HepG2 (cell line): Measurements from ENCODE around the gene B4GALT5. TPM values are rescaled to one million over a fixed set of nuclear protein-coding genes. Genes with fewer than 3 reads are reported as not detected.

Experiments
- ATAC-seq: fragments of 200-7000 bp; cut with Tn5 transposase; 3 replicates; pipeline ENCODE4 v1.9.1; 2020; ENCODE audit warnings: mild to moderate bottlenecking, moderate library complexity
- BruUV-seq: library from RNA; stranded (reverse); fragments of 400-500 nt; replicated peaks from 2 replicates; lab custom pipeline; 2021; lab: Mats Ljungman, UMichigan
- CTCF ChIA-PET: fragments of 300-600 bp; formaldehyde crosslinking; extraction: SDS; loops from one replicate; lab custom pipeline; 2021; ENCODE audit warnings: low total read pairs, inconsistent platforms, low intra/inter-chr PET ratio; lab: Yijun Ruan, JAX
- POLR2A ChIA-PET: fragments of 350-600 bp; sonication (Branson Sonifier 250); formaldehyde crosslinking; loops from one replicate; lab custom pipeline; 2020; ENCODE audit warnings: antibody characterized with exemption, inconsistent platforms; lab: Yijun Ruan, JAX
- DNase-seq: peaks from one replicate; pipeline ENCODE4 v3.0.0-alpha.2; 2015; ENCODE audit warnings: low spot score
- FAIRE-seq: peaks from 3 replicates; lab custom pipeline; 2011; peaks lifted over from hg19 to GRCh38; lab: Jason Lieb, UNC
- H2AFZ ChIP-seq: one replicate; pipeline ENCODE4 v1.6.1; 2011; ENCODE audit warnings: low read length, inconsistent platforms
- H3K27ac ChIP-seq: fragments of 300-600 bp; 3 replicates; pipeline ENCODE4 v1.8.0; 2011; ENCODE audit warnings: mixed run types, mild to moderate bottlenecking, mixed read lengths, low read length, inconsistent platforms; ENCODE audit not compliant: insufficient read depth; ENCODE audit errors: extremely low read length
- H3K27me3 ChIP-seq, 2 experiments: fragments of 200-600 bp in 1 of 2; 2 replicates in 1 of 2; 3 replicates in 1 of 2; pipeline versions ENCODE4 v1.6.0 to v1.8.0; 2011; ENCODE audit warnings: low read length in 2 of 2, mild to moderate bottlenecking in 2 of 2, moderate library complexity in 2 of 2, inconsistent platforms in 1 of 2; ENCODE audit not compliant: insufficient read depth in 2 of 2, control insufficient read depth in 1 of 2
- H3K36me3 ChIP-seq, 2 experiments: fragments of 200-600 bp in 1 of 2; replicated peaks in 1 of 2; 2 replicates in 1 of 2; 3 replicates in 1 of 2; pipeline versions ENCODE4 v1.5.1 to v1.8.0; 2011; ENCODE audit warnings: low read length in 2 of 2, inconsistent platforms in 1 of 2; ENCODE audit not compliant: insufficient read depth in 2 of 2, control insufficient read depth in 1 of 2
- H3K4me1 ChIP-seq: 2 replicates; pipeline ENCODE4 v1.5.1; 2012; ENCODE audit warnings: low read length, inconsistent platforms; ENCODE audit not compliant: insufficient read depth
- H3K4me2 ChIP-seq: 2 replicates; pipeline ENCODE4 v1.6.0; 2011; ENCODE audit warnings: low read depth, low read length, inconsistent platforms
- H3K4me3 ChIP-seq, 3 experiments: fragments of 200-600 bp in 1 of 3; sonication (generic), shearing (Covaris generic) in 1 of 3; replicated peaks in 1 of 3; 2 replicates each; pipeline ENCODE4 v1.5.1; 2011 to 2016; ENCODE audit warnings: low read length in 3 of 3, inconsistent platforms in 2 of 3, low read depth in 2 of 3, mild to moderate bottlenecking in 2 of 3, control low read depth in 1 of 3, mixed read lengths in 1 of 3; ENCODE audit not compliant: insufficient read depth in 1 of 3
- H3K79me2 ChIP-seq: one replicate; pipeline ENCODE4 v1.6.1; 2011; ENCODE audit warnings: low read length, inconsistent platforms; ENCODE audit not compliant: insufficient read depth
- H3K9ac ChIP-seq: 2 replicates; pipeline ENCODE4 v1.6.0; 2011; ENCODE audit warnings: mild to moderate bottlenecking, low read depth, low read length, inconsistent platforms; ENCODE audit not compliant: insufficient read depth
- H3K9me3 ChIP-seq: 2 replicates; pipeline ENCODE4 v1.5.1; 2012; ENCODE audit warnings: mild to moderate bottlenecking, low read length
- H4K20me1 ChIP-seq: 2 replicates; pipeline ENCODE4 v1.6.0; 2011; ENCODE audit warnings: inconsistent platforms, mild to moderate bottlenecking, low read length, moderate library complexity; ENCODE audit not compliant: insufficient read depth
- ARID4A ChIP-seq: sonication (generic); formaldehyde crosslinking; IDR thresholded peaks from 2 replicates; pipeline ENCODE4 v1.5.0; 2020; ENCODE audit warnings: mild to moderate bottlenecking, missing genetic modification reagents, borderline replicate concordance
- CBX5 ChIP-seq: sonication (generic); formaldehyde crosslinking; IDR thresholded peaks from 2 replicates; pipeline ENCODE4 v1.4.0; 2020; ENCODE audit warnings: missing genetic modification reagents, borderline replicate concordance
- ERF ChIP-seq: IDR thresholded peaks from 2 replicates; pipeline ENCODE4 v1.6.1; 2018; ENCODE audit warnings: missing biosample characterization, missing genetic modification reagents
- KAT7 ChIP-seq: IDR thresholded peaks from 2 replicates; pipeline ENCODE4 v1.6.1; 2018; ENCODE audit warnings: borderline replicate concordance, missing compliant biosample characterization
- MEF2D ChIP-seq: sonication (generic); formaldehyde crosslinking; IDR thresholded peaks from 2 replicates; pipeline ENCODE4 v1.5.1; 2020; ENCODE audit warnings: mild to moderate bottlenecking, missing genetic modification reagents
- MZF1 ChIP-seq: sonication (generic); formaldehyde crosslinking; IDR thresholded peaks from 2 replicates; pipeline ENCODE4 v1.8.1; 2023; ENCODE audit warnings: mild to moderate bottlenecking, missing genetic modification reagents, borderline replicate concordance
- PRDM15 ChIP-seq: sonication (generic); formaldehyde crosslinking; IDR thresholded peaks from 2 replicates; pipeline ENCODE4 v1.4.0; 2020; ENCODE audit warnings: missing genetic modification reagents
- RBM22 ChIP-seq: fragments of 200-400 bp; formaldehyde crosslinking; optimal IDR thresholded peaks from 2 replicates; pipeline ENCODE3; 2017; ENCODE audit warnings: mild to moderate bottlenecking, low read length, moderate library complexity
- RFX3 ChIP-seq: IDR thresholded peaks from 2 replicates; pipeline ENCODE4 v1.6.1; 2016; ENCODE audit warnings: missing biosample characterization, missing genetic modification reagents
- RFXANK ChIP-seq: IDR thresholded peaks from 2 replicates; pipeline ENCODE4 v1.6.1; 2016
- SMAD1 ChIP-seq: sonication (generic); formaldehyde crosslinking; IDR thresholded peaks from 2 replicates; pipeline ENCODE4 v1.4.0; 2020; ENCODE audit warnings: missing genetic modification reagents, low read depth, mild to moderate bottlenecking, borderline replicate concordance
- ZNF138 ChIP-seq: sonication (generic); formaldehyde crosslinking; IDR thresholded peaks from 2 replicates; pipeline ENCODE4 v1.5.0; 2020; ENCODE audit warnings: mild to moderate bottlenecking, low read depth, missing genetic modification reagents
- ZNF234 ChIP-seq: sonication (generic); formaldehyde crosslinking; conservative IDR thresholded peaks from 2 replicates; pipeline ENCODE4 v1.5.1; 2020; ENCODE audit warnings: mild to moderate bottlenecking, missing genetic modification reagents
- WGBS: methylation state at CpG from one replicate; pipeline ENCODE4 v1.1.6; 2017; ENCODE audit warnings: low lambda C conversion rate; 5-methylcytosine and 5-hydroxymethylcytosine counted together
- in situ Hi-C: cut with HindIII; loops from 2 replicates; pipeline ENCODE4 v1.10.0; 2017; ENCODE audit warnings: low pct_unique_long_range_greater_than_20kb; ENCODE audit not compliant: extremely low pct_ligation_motif_present
- intact Hi-C: fragments of 100-400 bp; cut with micrococcal nuclease; formaldehyde crosslinking; loops from one replicate; pipeline ENCODE4 v1.10.0; 2022; ENCODE audit not compliant: unreplicated experiment
- polyA plus RNA-seq, 8 experiments: library from polyadenylated mRNA; depleted of rRNA in 3 of 8; stranded (reverse) in 7 of 8; unstranded in 1 of 8; fragments of >200 nt; fragmentation: Illumina TruSeq in 4 of 8; extraction: Trizol in 4 of 8; gene quantifications; 2 replicates each; pipeline versions ENCODE4 v1.2.1 to v1.2.3, GENCODE V29; 2011 to 2016; ENCODE audit warnings: low read depth in 4 of 8, missing spikeins in 1 of 8, mixed read lengths in 1 of 8; ENCODE audit not compliant: insufficient read depth in 1 of 8
- total RNA-seq, 5 experiments: library from RNA; depleted of rRNA; stranded (reverse); fragments of >200 nt; fragmentation: Illumina TruSeq; extraction: Trizol; gene quantifications; 2 replicates each; pipeline ENCODE4 v1.2.3, GENCODE V29; 2016; ENCODE audit warnings: low read depth in 1 of 5

The B4GALT5 gene
- total and polyA plus RNA-seq, 2 of the 13 experiments (the other 11 are each of a cell fraction or from before 2014, with no cell fraction given): 27.3 to 30.9 TPM

GRCh38 chr20:49701241-49701790 lies 12.4 kb downstream of the B4GALT5 start:
- ATAC-seq: no peak
- in situ Hi-C loops: no loop called here
- DNase-seq: no peak

GRCh38 chr20:49700411-49701185 lies 13.1 kb downstream of the B4GALT5 start:
- H3K9ac ChIP-seq: no peak overlapping the region
- H2AFZ ChIP-seq: no peak overlapping the region
- H3K4me2 ChIP-seq: no peak overlapping the region
- H3K4me1 ChIP-seq: peaks cover 73% of the 10 kb centered on the region
- in situ Hi-C loops: no loop called here
- intact Hi-C loops: no loop called here
- peaks cover 14% of the 10 kb centered on the region for H4K20me1 ChIP-seq
- ChIA-PET CTCF (no interaction called here), POLR2A (interaction anchor here (0.8 kb wide), 1 partner anchor 113 kb away, joined by 4 read pairs; the partner anchor contains the start of gene SLC9A8)
- 79% methylated on average over 7 of the region's 7 CpGs for WGBS
- no peak overlapping the region for H3K4me3 ChIP-seq
- no peaks in the 10 kb centered on the region for H3K9me3 ChIP-seq
- DNase-seq (peak; percentile 69), FAIRE-seq (no peak), ATAC-seq (peak; percentile 51; the same call in 2 of the 3 replicates)
- peaks cover 2 to 5% of the 10 kb centered on the region in 2 experiments; a peak in 3 of 5 replicates for H3K36me3 ChIP-seq
- H3K27ac ChIP-seq: no peak overlapping the region
- BruUV-seq: no TSS peak
- H3K79me2 ChIP-seq: peaks cover 98% of the 10 kb centered on the region
- no peaks in the 10 kb centered on the region for H3K27me3 ChIP-seq
- no peak for TF ChIP-seq PRDM15 (CRISPR knock-in tag)
- no peak for TF ChIP-seq ERF (CRISPR knock-in tag)
- TF ChIP-seq ARID4A (CRISPR knock-in tag): no peak
- no peak for TF ChIP-seq ZNF234

More at GRCh38 chr20:49701241-49701790, 12.4 kb downstream of the B4GALT5 start:
- intact Hi-C loops: no loop called here
- H4K20me1 ChIP-seq: peaks cover 13% of the 10 kb centered on the region
- H3K27me3 ChIP-seq: no peaks in the 10 kb centered on the region
- no peak overlapping the region for H3K9ac ChIP-seq
- H3K79me2 ChIP-seq: peaks cover 98% of the 10 kb centered on the region
- CTCF ChIA-PET: no interaction called here
- H3K4me1 ChIP-seq: peaks cover 73% of the 10 kb centered on the region
- WGBS: 96% methylated on average over 5 of the region's 5 CpGs
- H3K4me2 ChIP-seq: no peak overlapping the region
- no peaks in the 10 kb centered on the region for H3K9me3 ChIP-seq
- TF ChIP-seq SMAD1 (CRISPR knock-in tag) (no peak), CBX5 (CRISPR knock-in tag) (no peak), RBM22 (peak; percentile 17), ZNF138 (no peak), RFX3 (CRISPR knock-in tag) (no peak), KAT7 (CRISPR knock-in tag) (no peak), RFXANK (no peak), MEF2D (CRISPR knock-in tag) (no peak), MZF1 (CRISPR knock-in tag) (no peak)
- TF ChIP-seq, all 625 proteins: peak for 1
- BruUV-seq: no TSS peak
- Histone ChIP-seq H3K4me3 (no peak overlapping the region), H2AFZ (no peak overlapping the region), H3K36me3 (peaks cover 2 to 7% of the 10 kb centered on the region in 2 experiments; a peak in 3 of 5 replicates), H3K27ac (no peak overlapping the region)
- no peak for FAIRE-seq
- POLR2A ChIA-PET: interaction anchor here (0.8 kb wide), 1 partner anchor 112 kb away, joined by 4 read pairs; the partner anchor contains the start of gene SLC9A8
